AG04449 (cell line): ENCODE data around the gene SATB1.

ENCODE experiments used
- CTCF ChIA-PET: fragments of 350-600 bp; formaldehyde crosslinking; extraction: SDS; loops from one replicate; lab custom pipeline; 2021; ENCODE audit warnings: antibody characterized with exemption; lab: Yijun Ruan, JAX
- POLR2A ChIA-PET: fragments of 400-600, 350-600 bp; formaldehyde crosslinking; extraction: SDS; loops from one replicate; lab custom pipeline; 2020; ENCODE audit warnings: antibody characterized with exemption, inconsistent platforms; lab: Yijun Ruan, JAX
- DNase-seq: peaks from one replicate; pipeline ENCODE4 v3.0.0-alpha.2; 2010; ENCODE audit warnings: low read depth, low spot score
- H3K4me3 ChIP-seq: 2 replicates; pipeline ENCODE4 v1.5.1; 2011; ENCODE audit warnings: low read depth, mild to moderate bottlenecking, control low read depth, low read length
- TF ChIP-seq, protein P1 (sequence below): IDR thresholded peaks from one replicate; pipeline ENCODE4 v1.5.1; 2011; ENCODE audit warnings: mild to moderate bottlenecking, moderate library complexity, low read length, control low read depth, inconsistent platforms; ENCODE audit not compliant: insufficient read depth; ENCODE audit errors: missing control alignments

SATB1 gene

DNA sequence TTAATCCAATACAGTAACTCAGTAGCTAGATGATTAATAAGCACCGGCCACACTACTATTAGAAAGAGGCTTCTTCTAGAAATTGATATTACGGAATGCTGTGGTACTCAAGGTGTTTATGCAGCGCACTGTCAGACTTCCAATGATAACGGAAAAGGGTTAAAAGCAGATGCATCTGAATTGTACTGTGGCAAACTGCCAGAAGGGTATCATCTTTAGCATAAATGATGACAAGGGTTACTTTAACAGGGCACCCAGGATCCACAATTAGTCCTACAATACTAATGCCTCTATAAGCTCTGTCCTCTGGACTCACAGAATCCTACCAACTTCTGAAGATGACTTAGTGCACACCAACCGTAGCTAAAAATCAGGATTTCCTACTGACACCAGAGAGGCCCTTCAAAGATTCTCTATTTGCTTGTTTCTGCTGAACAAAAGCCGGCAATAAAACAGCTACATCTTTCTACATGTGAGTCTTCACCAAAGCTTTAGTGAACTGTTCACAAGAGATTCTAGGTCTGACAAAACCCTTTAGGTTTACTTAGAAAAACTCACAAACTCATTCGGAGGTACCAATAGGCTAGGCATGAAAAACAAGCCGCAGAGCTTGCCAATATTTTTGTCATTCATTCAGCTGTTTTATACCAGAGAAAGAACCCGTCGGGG, 7.1 kb downstream of the SATB1 start:
- ChIA-PET POLR2A (no interaction called here), CTCF (no interaction called here)
- H3K4me3 ChIP-seq = no peak overlapping the region
- DNase-seq = no peak
- TF ChIP-seq, protein P1, sequence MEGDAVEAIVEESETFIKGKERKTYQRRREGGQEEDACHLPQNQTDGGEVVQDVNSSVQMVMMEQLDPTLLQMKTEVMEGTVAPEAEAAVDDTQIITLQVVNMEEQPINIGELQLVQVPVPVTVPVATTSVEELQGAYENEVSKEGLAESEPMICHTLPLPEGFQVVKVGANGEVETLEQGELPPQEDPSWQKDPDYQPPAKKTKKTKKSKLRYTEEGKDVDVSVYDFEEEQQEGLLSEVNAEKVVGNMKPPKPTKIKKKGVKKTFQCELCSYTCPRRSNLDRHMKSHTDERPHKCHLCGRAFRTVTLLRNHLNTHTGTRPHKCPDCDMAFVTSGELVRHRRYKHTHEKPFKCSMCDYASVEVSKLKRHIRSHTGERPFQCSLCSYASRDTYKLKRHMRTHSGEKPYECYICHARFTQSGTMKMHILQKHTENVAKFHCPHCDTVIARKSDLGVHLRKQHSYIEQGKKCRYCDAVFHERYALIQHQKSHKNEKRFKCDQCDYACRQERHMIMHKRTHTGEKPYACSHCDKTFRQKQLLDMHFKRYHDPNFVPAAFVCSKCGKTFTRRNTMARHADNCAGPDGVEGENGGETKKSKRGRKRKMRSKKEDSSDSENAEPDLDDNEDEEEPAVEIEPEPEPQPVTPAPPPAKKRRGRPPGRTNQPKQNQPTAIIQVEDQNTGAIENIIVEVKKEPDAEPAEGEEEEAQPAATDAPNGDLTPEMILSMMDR = no peak

- H3K4me3 ChIP-seq = no peak overlapping the region
- ChIA-PET POLR2A (no interaction called here), CTCF (no interaction called here)
- TF ChIP-seq, protein P1 = no peak
- no peak for DNase-seq
Measured at GRCh38 chr3:18416332-18416731, 8.8 kb downstream of the SATB1 start.

- no peak for DNase-seq
- H3K4me3 ChIP-seq = no peak overlapping the region
- ChIA-PET CTCF (no interaction called here), POLR2A (no interaction called here)
- TF ChIP-seq, protein P1 = no peak
Measured at GRCh38 chr3:18415839-18416238, 9.3 kb downstream of the SATB1 start.

- TF ChIP-seq, protein P1 = no peak
- ChIA-PET POLR2A (no interaction called here), CTCF (no interaction called here)
- no peak for DNase-seq
- no peak overlapping the region for H3K4me3 ChIP-seq
Measured at GRCh38 chr3:18415167-18415566, 10.0 kb downstream of the SATB1 start.

- ChIA-PET CTCF (interaction anchor here (1.3 kb wide), 1 partner anchor 24 kb away, joined by 3 read pairs; no protein-coding TSS in a partner anchor), POLR2A (no interaction called here)
Measured at GRCh38 chr3:18412684-18413083, 12.5 kb downstream of the SATB1 start.

DNA sequence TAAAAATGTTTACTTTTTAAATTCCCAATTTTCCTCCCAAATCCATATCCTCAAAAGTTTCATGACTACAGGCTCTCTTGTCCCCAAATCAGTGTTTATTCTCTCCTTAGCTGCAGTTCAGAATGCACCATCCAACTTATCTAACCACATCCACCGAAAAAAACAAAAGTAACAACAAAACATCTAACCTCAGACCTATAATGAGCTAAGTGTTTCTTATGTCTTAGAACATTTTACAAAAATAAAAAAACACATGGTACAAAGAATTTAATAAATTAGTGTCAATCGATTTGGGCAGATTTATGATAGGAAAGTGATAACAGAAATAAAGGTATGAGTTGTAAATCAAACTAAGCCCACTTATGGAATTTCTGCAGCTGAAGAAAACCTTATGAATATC, 13.6 kb downstream of the SATB1 start:
- TF ChIP-seq, protein P1 = no peak
- ChIA-PET POLR2A (no interaction called here), CTCF (interaction anchor here (0.8 kb wide), 1 partner anchor 21 kb away, joined by 3 read pairs; no protein-coding TSS in a partner anchor)
- DNase-seq = no peak
- H3K4me3 ChIP-seq = no peak overlapping the region

More at GRCh38 chr3:18412684-18413083, 12.5 kb downstream of the SATB1 start:
- no peak for DNase-seq
- TF ChIP-seq, protein P1 = no peak
- H3K4me3 ChIP-seq = no peak overlapping the region
